MM.1S (cell line): ENCODE measurements around the gene ATP5F1C.
"Not testable (repeated sequence)": the region's sequence is repeated elsewhere in the genome, so short reads cannot be mapped to it uniquely, and the experiment has no call there.

Experiments
- DNase-seq: peaks from one replicate; pipeline ENCODE4 v3.0.0-alpha.2; 2015
- H2AFZ ChIP-seq: fragments of 300-600 bp; sonication (generic); 2 replicates; pipeline ENCODE4 v1.6.0; 2016; ENCODE audit warnings: antibody characterized with exemption, low read length
- H3F3A ChIP-seq: fragments of 300-600 bp; sonication (generic); 2 replicates; pipeline ENCODE4 v1.6.1; 2016; ENCODE audit warnings: mild to moderate bottlenecking, antibody characterized with exemption, low read length, moderate library complexity, mixed read lengths; ENCODE audit not compliant: insufficient read depth
- H3K27ac ChIP-seq: fragments of 300-600 bp; sonication (generic); 2 replicates; pipeline ENCODE4 v1.5.1; 2016; ENCODE audit warnings: mild to moderate bottlenecking, low read length
- H3K27me3 ChIP-seq: fragments of 300-600 bp; sonication (generic); replicated peaks from 2 replicates; pipeline ENCODE4 v1.6.0; 2016; ENCODE audit warnings: low read length; ENCODE audit not compliant: insufficient read depth
- H3K36me3 ChIP-seq: fragments of 300-600 bp; sonication (generic); replicated peaks from 2 replicates; pipeline ENCODE4 v1.6.1; 2016; ENCODE audit warnings: mild to moderate bottlenecking, low read length, mixed read lengths; ENCODE audit not compliant: insufficient read depth
- H3K4me1 ChIP-seq: fragments of 300-600 bp; sonication (generic); 2 replicates; pipeline ENCODE4 v1.6.1; 2016; ENCODE audit warnings: low read length, mixed read lengths
- H3K4me2 ChIP-seq: fragments of 300-600 bp; sonication (generic); 2 replicates; pipeline ENCODE4 v1.6.0; 2016; ENCODE audit warnings: low read depth, low read length
- H3K4me3 ChIP-seq: fragments of 300-600 bp; sonication (generic); 2 replicates; pipeline ENCODE4 v1.5.1; 2016; ENCODE audit warnings: low read length, mixed read lengths
- H3K79me2 ChIP-seq: fragments of 300-600 bp; sonication (generic); 2 replicates; pipeline ENCODE4 v1.6.1; 2016; ENCODE audit warnings: mixed run types, low read length, mixed read lengths
- H3K9ac ChIP-seq: fragments of 300-600 bp; sonication (generic); 2 replicates; pipeline ENCODE4 v1.6.1; 2016; ENCODE audit warnings: low read length, mixed read lengths
- H3K9me2 ChIP-seq: fragments of 300-600 bp; sonication (generic); replicated peaks from 2 replicates; pipeline ENCODE4 v1.6.1; 2016; ENCODE audit warnings: mild to moderate bottlenecking, low read length, mixed read lengths; ENCODE audit not compliant: insufficient read depth
- H3K9me3 ChIP-seq: fragments of 300-600 bp; sonication (generic); replicated peaks from 2 replicates; pipeline ENCODE4 v1.6.1; 2016; ENCODE audit warnings: mild to moderate bottlenecking, low read length, mixed read lengths; ENCODE audit not compliant: insufficient read depth
- H4K20me1 ChIP-seq: fragments of 300-600 bp; sonication (generic); 2 replicates; pipeline ENCODE4 v1.6.1; 2016; ENCODE audit warnings: mild to moderate bottlenecking, low read length, moderate library complexity, mixed read lengths; ENCODE audit not compliant: insufficient read depth
- EZH2 ChIP-seq: fragments of 300-600 bp; sonication (generic); optimal IDR thresholded peaks from 2 replicates; pipeline ENCODE3; 2017; ENCODE audit warnings: low read depth, mild to moderate bottlenecking, antibody characterized with exemption, low read length, mixed read lengths
- EZH2phosphoT487 ChIP-seq: fragments of 300-600 bp; sonication (generic); IDR thresholded peaks from 2 replicates; pipeline ENCODE4 v1.6.1; 2018; ENCODE audit warnings: antibody characterized with exemption, low read length
- TF ChIP-seq, protein P1 (sequence below): fragments of 300-600 bp; sonication (generic); IDR thresholded peaks from 2 replicates; pipeline ENCODE4 v1.5.1; 2016; ENCODE audit warnings: antibody characterized with exemption, low read length, mixed read lengths

ATP5F1C gene

GRCh38 chr10:7787857-7788638 lies at the start of gene ATP5F1C, which contains the start of gene KIN:
ATP5F1C (plus strand) TSS chr10:7788177; CDS start chr10:7788208, 31 bp downstream.
KIN (minus strand) TSS chr10:7787993; CDS start chr10:7787933, 60 bp downstream.
- H3K9ac ChIP-seq, result peak within 1 kb of the TSS; percentile 82
- peak within 1 kb of the TSS; percentile 90 for H3K4me3 ChIP-seq
- H3K27ac ChIP-seq, result peak within 1 kb of the TSS; percentile 46; the same call in 1 of the 2 replicates
- no peaks in the 10 kb centered on the region for H3K9me2 ChIP-seq
- H3K27me3 ChIP-seq, result no peaks in the 10 kb centered on the region
- peak within 1 kb of the TSS; percentile 94 for H3K4me2 ChIP-seq
- DNase-seq, result peak; percentile 96
- no peaks in the 10 kb centered on the region for H3K9me3 ChIP-seq
- H2AFZ ChIP-seq, result peak within 1 kb of the TSS; percentile 84
- TF ChIP-seq, protein P1, sequence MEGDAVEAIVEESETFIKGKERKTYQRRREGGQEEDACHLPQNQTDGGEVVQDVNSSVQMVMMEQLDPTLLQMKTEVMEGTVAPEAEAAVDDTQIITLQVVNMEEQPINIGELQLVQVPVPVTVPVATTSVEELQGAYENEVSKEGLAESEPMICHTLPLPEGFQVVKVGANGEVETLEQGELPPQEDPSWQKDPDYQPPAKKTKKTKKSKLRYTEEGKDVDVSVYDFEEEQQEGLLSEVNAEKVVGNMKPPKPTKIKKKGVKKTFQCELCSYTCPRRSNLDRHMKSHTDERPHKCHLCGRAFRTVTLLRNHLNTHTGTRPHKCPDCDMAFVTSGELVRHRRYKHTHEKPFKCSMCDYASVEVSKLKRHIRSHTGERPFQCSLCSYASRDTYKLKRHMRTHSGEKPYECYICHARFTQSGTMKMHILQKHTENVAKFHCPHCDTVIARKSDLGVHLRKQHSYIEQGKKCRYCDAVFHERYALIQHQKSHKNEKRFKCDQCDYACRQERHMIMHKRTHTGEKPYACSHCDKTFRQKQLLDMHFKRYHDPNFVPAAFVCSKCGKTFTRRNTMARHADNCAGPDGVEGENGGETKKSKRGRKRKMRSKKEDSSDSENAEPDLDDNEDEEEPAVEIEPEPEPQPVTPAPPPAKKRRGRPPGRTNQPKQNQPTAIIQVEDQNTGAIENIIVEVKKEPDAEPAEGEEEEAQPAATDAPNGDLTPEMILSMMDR, result no peak
- TF ChIP-seq EZH2phosphoT487 (no peak), EZH2 (no peak)
- no peaks in the 10 kb centered on the region for H3F3A ChIP-seq
- H3K4me1 ChIP-seq, result peaks cover 17% of the 10 kb centered on the region
- no peaks in the 10 kb centered on the region; the same call in 1 of the 2 replicates for H3K36me3 ChIP-seq
- H3K79me2 ChIP-seq, result peaks cover 99% of the 10 kb centered on the region
- H4K20me1 ChIP-seq, result peaks cover 22% of the 10 kb centered on the region

GRCh38 chr10:7738536-7739407 lies 49.2 kb upstream of the ATP5F1C start:
- no peaks in the 10 kb centered on the region for H4K20me1 ChIP-seq
- H3K27ac ChIP-seq, result no peak overlapping the region
- H3K36me3 ChIP-seq, result no peaks in the 10 kb centered on the region
- TF ChIP-seq, protein P1, result no peak
- TF ChIP-seq EZH2 (no peak), EZH2phosphoT487 (no peak)
- no peaks in the 10 kb centered on the region for H3K27me3 ChIP-seq
- no peaks in the 10 kb centered on the region for H3K9me2 ChIP-seq
- H3K4me3 ChIP-seq, result no peak overlapping the region
- H3K79me2 ChIP-seq, result no peaks in the 10 kb centered on the region
- H3F3A ChIP-seq, result no peaks in the 10 kb centered on the region
- no peak overlapping the region for H3K9ac ChIP-seq
- no peak for DNase-seq
- no peak overlapping the region for H3K4me2 ChIP-seq
- no peak overlapping the region for H2AFZ ChIP-seq
- H3K9me3 ChIP-seq, result no peaks in the 10 kb centered on the region
- H3K4me1 ChIP-seq, result no peaks in the 10 kb centered on the region

- no peaks in the 10 kb centered on the region for H4K20me1 ChIP-seq
- no peak overlapping the region for H3K9ac ChIP-seq
- TF ChIP-seq, protein P1, result no peak
- no peaks in the 10 kb centered on the region for H3K27me3 ChIP-seq
- H3K4me3 ChIP-seq, result no peak overlapping the region
- no peaks in the 10 kb centered on the region for H3F3A ChIP-seq
- H3K4me1 ChIP-seq, result no peaks in the 10 kb centered on the region
- H2AFZ ChIP-seq, result no peak overlapping the region
- H3K27ac ChIP-seq, result no peak overlapping the region
- H3K79me2 ChIP-seq, result no peaks in the 10 kb centered on the region
- H3K9me3 ChIP-seq, result no peaks in the 10 kb centered on the region
- H3K9me2 ChIP-seq, result no peaks in the 10 kb centered on the region
- no peaks in the 10 kb centered on the region for H3K36me3 ChIP-seq
- no peak overlapping the region for H3K4me2 ChIP-seq
- DNase-seq, result no peak
Measured at GRCh38 chr10:7744307-7744706, 43.7 kb upstream of the ATP5F1C start.

DNA sequence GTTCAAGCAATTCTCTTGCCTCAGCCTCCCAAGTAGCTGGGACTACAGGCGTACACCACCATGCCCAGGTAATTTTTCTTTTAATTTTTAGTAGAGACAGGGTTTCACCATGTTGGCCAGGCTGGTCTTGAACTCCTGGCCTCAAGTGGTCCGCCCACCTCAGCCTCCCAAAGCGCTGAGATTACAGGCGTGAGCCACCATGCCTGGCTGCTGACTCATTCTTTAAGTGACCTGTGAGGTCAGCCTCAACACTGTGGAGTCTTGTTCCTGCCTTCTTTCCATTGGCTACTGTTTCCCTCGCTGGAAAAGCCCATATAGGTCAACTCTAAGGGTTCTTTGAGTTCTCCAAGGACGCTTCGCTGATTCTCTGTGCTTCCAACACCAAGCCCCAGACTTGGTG lies 39.3 kb upstream of the ATP5F1C start:
- not testable (repeated sequence) for H4K20me1 ChIP-seq, H3F3A ChIP-seq, H3K9me3 ChIP-seq, H3K79me2 ChIP-seq, DNase-seq, H3K9me2 ChIP-seq, H3K27me3 ChIP-seq, H3K27ac ChIP-seq, H3K4me3 ChIP-seq, H3K4me1 ChIP-seq, H2AFZ ChIP-seq, H3K36me3 ChIP-seq, H3K4me2 ChIP-seq, H3K9ac ChIP-seq
